ENCODE measurements around the gene CCSER2. TPM values are rescaled to one million over a fixed set of nuclear protein-coding genes. Genes with fewer than 3 reads are reported as not detected.

Gene CCSER2
- total and polyA plus RNA-seq, 12 donors, result 8.3 to 63.9 (median 38.1) TPM

GRCh38 chr10:84473136-84473535, 144.7 kb downstream of the CCSER2 start:
- Histone ChIP-seq H3K4me1 (replicated peaks in 1 of 2) (peaks cover 1 to 6% of the 10 kb centered on the region in 2 donors), H3K9me3 (replicated peaks in 1 of 3) (peaks cover 0 to 4% (median 0%) of the 10 kb centered on the region in 3 donors), H3K4me3 (no peak overlapping the region), H3K27me3 (no peaks in the 10 kb centered on the region), H3K36me3 (replicated peaks in 1 of 2) (no peaks in the 10 kb centered on the region), H3K27ac (no peak overlapping the region)
- DNase-seq, result no peak
- intact Hi-C loops (cut with DNase I), result no loop called here
- no peak for TF ChIP-seq POLR2A (IDR thresholded peaks at IDR 0.05)
- TF ChIP-seq CTCF (IDR thresholded peaks at IDR 0.05), result no peak
- WGBS, 4 donors, result 81 to 92% (median 83%) methylated on average over 3 of the region's 3 CpGs

GRCh38 chr10:84477398-84478128, 149.2 kb downstream of the CCSER2 start:
- peaks cover 7 to 12% of the 10 kb centered on the region in 2 donors for H3K4me1 ChIP-seq (replicated peaks in 1 of 2)
- 80 to 83% (median 81%) methylated on average over 3 of the region's 3 CpGs for WGBS, 4 donors

GRCh38 chr10:84478151-84478550, 149.8 kb downstream of the CCSER2 start:
- DNase-seq, result peak in 1 of 7 donors; percentile 5
- Histone ChIP-seq H3K9me3 (replicated peaks in 1 of 3) (no peaks in the 10 kb centered on the region), H3K27ac (no peak overlapping the region), H3K36me3 (replicated peaks in 1 of 2) (no peaks in the 10 kb centered on the region), H3K4me1 (replicated peaks in 1 of 2) (peaks cover 7 to 12% of the 10 kb centered on the region in 2 donors), H3K4me3 (no peak overlapping the region), H3K27me3 (no peaks in the 10 kb centered on the region)
- intact Hi-C loops (cut with DNase I), result no loop called here
- TF ChIP-seq CTCF (IDR thresholded peaks at IDR 0.05) (no peak), POLR2A (IDR thresholded peaks at IDR 0.05) (no peak)

More at GRCh38 chr10:84477398-84478128, 149.2 kb downstream of the CCSER2 start:
- TF ChIP-seq CTCF (IDR thresholded peaks at IDR 0.05) (no peak), POLR2A (IDR thresholded peaks at IDR 0.05) (no peak)
- intact Hi-C loops (cut with DNase I), result no loop called here
- Histone ChIP-seq H3K4me3 (no peak overlapping the region), H3K9me3 (replicated peaks in 1 of 3) (peaks cover 0 to 4% (median 0%) of the 10 kb centered on the region in 3 donors), H3K36me3 (replicated peaks in 1 of 2) (no peaks in the 10 kb centered on the region), H3K27me3 (no peaks in the 10 kb centered on the region), H3K27ac (no peak overlapping the region)
- DNase-seq, result no peak

- TF ChIP-seq CTCF (IDR thresholded peaks at IDR 0.05) (no peak), POLR2A (IDR thresholded peaks at IDR 0.05) (no peak)
- no peaks in the 10 kb centered on the region for H3K9me3 ChIP-seq (replicated peaks in 1 of 3)
- 95 to 100% (median 98%) methylated on average over 1 of the region's 1 CpG for WGBS, 4 donors
- intact Hi-C loops (cut with DNase I), result no loop called here
- H3K27ac ChIP-seq, result no peak overlapping the region
- peaks cover 7 to 12% of the 10 kb centered on the region in 2 donors for H3K4me1 ChIP-seq (replicated peaks in 1 of 2)
- no peak for DNase-seq
- H3K4me3 ChIP-seq, result no peak overlapping the region
- H3K27me3 ChIP-seq, result no peaks in the 10 kb centered on the region
- no peaks in the 10 kb centered on the region for H3K36me3 ChIP-seq (replicated peaks in 1 of 2)
Observed at GRCh38 chr10:84478679-84479078, 150.3 kb downstream of the CCSER2 start.

Measured in adrenal gland (tissue), 12 donors.